Neuronal stem cell (in vitro differentiated cells): Measurements from ENCODE around the gene NELFE.
A peak's percentile ranks its signal among the peaks of the same experiment; 100 is the strongest.

ENCODE experiments used
- DNase-seq: peaks from one replicate; pipeline ENCODE4 v3.0.0-alpha.2; 2013; ENCODE audit warnings: low spot score
- H2AFZ ChIP-seq: one replicate; pipeline ENCODE4 v1.6.1; 2013; ENCODE audit warnings: mild to moderate bottlenecking, low read length, inconsistent platforms
- H2AK5ac ChIP-seq: 2 replicates; pipeline ENCODE4 v1.6.1; 2013; ENCODE audit warnings: low read depth, mild to moderate bottlenecking, inconsistent platforms, low read length, moderate library complexity, mixed read lengths
- H2BK120ac ChIP-seq: 2 replicates; pipeline ENCODE4 v1.6.1; 2013; ENCODE audit warnings: low read depth, mild to moderate bottlenecking, inconsistent platforms, low read length, moderate library complexity, mixed read lengths
- H2BK12ac ChIP-seq: one replicate; pipeline ENCODE4 v1.6.1; 2013; ENCODE audit warnings: low read length, inconsistent platforms
- H2BK15ac ChIP-seq: 2 replicates; pipeline ENCODE4 v1.6.1; 2013; ENCODE audit warnings: mild to moderate bottlenecking, low read length, inconsistent platforms, mixed read lengths
- H2BK5ac ChIP-seq: one replicate; pipeline ENCODE4 v1.6.1; 2013; ENCODE audit warnings: inconsistent platforms, mild to moderate bottlenecking, low read length, moderate library complexity
- H3K14ac ChIP-seq: one replicate; pipeline ENCODE4 v1.6.1; 2013; ENCODE audit warnings: low read length, inconsistent platforms
- H3K18ac ChIP-seq: 2 replicates; pipeline ENCODE4 v1.6.1; 2013; ENCODE audit warnings: low read length, inconsistent platforms
- H3K23ac ChIP-seq: 2 replicates; pipeline ENCODE4 v1.6.1; 2013; ENCODE audit warnings: low read depth, mild to moderate bottlenecking, mixed read lengths, low read length, inconsistent platforms; ENCODE audit not compliant: poor library complexity
- H3K27ac ChIP-seq: replicated peaks from 3 replicates; pipeline ENCODE4 v1.5.1; 2013; ENCODE audit warnings: low read length, inconsistent platforms
- H3K27me3 ChIP-seq, 3 experiments: 2 replicates each; pipeline ENCODE4 v1.6.1; 2013; ENCODE audit warnings: low read length in 3 of 3, mild to moderate bottlenecking in 2 of 3, inconsistent platforms in 1 of 3, low read depth in 1 of 3, mixed read lengths in 1 of 3, moderate library complexity in 1 of 3; ENCODE audit not compliant: control insufficient read depth in 3 of 3, insufficient read depth in 3 of 3
- H3K36me3 ChIP-seq, 2 donors: replicated peaks in 1 of 2; 2 replicates each; pipeline ENCODE4 v1.6.1; 2013; ENCODE audit warnings: low read length in 2 of 2; ENCODE audit not compliant: control insufficient read depth in 2 of 2, insufficient read depth in 2 of 2
- H3K4ac ChIP-seq: 2 replicates; pipeline ENCODE4 v1.6.1; 2013; ENCODE audit warnings: inconsistent platforms, mild to moderate bottlenecking, low read length, moderate library complexity
- H3K4me1 ChIP-seq, 2 donors: 1 replicate in 1 of 2; 2 replicates in 1 of 2; pipeline ENCODE4 v1.6.1; 2013; ENCODE audit warnings: low read length in 2 of 2, low read depth in 1 of 2; ENCODE audit not compliant: control insufficient read depth in 2 of 2, insufficient read depth in 1 of 2
- H3K4me2 ChIP-seq: one replicate; pipeline ENCODE4 v1.6.1; 2013; ENCODE audit warnings: mild to moderate bottlenecking, low read length, inconsistent platforms; ENCODE audit not compliant: insufficient read depth, poor library complexity, severe bottlenecking
- H3K4me3 ChIP-seq, 2 donors: 2 replicates each; pipeline ENCODE4 v1.5.1; 2013; ENCODE audit warnings: low read length in 2 of 2, mild to moderate bottlenecking in 2 of 2, inconsistent platforms in 1 of 2, moderate library complexity in 1 of 2
- H3K79me1 ChIP-seq: one replicate; pipeline ENCODE4 v1.6.1; 2013; ENCODE audit warnings: low read depth, mild to moderate bottlenecking, inconsistent platforms, low read length, moderate library complexity
- H3K9ac ChIP-seq: one replicate; pipeline ENCODE4 v1.6.1; 2013; ENCODE audit warnings: mild to moderate bottlenecking, low read depth, low read length, inconsistent platforms; ENCODE audit not compliant: poor library complexity
- H3K9me3 ChIP-seq, 2 donors: replicated peaks in 1 of 2; 2 replicates each; pipeline versions ENCODE3 to v1.6.1; 2013; ENCODE audit warnings: low read length in 2 of 2, mild to moderate bottlenecking in 2 of 2, inconsistent platforms in 1 of 2, low read depth in 1 of 2, mixed read lengths in 1 of 2, moderate library complexity in 1 of 2; ENCODE audit not compliant: control insufficient read depth in 2 of 2, insufficient read depth in 1 of 2
- H4K8ac ChIP-seq: one replicate; pipeline ENCODE4 v1.6.1; 2013; ENCODE audit warnings: low read depth, mild to moderate bottlenecking, inconsistent platforms, low read length, moderate library complexity
- H4K91ac ChIP-seq: one replicate; pipeline ENCODE4 v1.6.1; 2013; ENCODE audit warnings: low read length, low read depth, mild to moderate bottlenecking, inconsistent platforms; ENCODE audit not compliant: poor library complexity
- WGBS, 2 donors: extraction: QIAGEN DNeasy Blood & Tissue Kit; methylation state at CpG; one replicate each; pipeline ENCODE4 v1.1.7; 2013; ENCODE audit warnings: missing lambda C conversion rate in 2 of 2, mixed read lengths in 1 of 2; ENCODE audit not compliant: insufficient read length in 2 of 2, insufficient replicate concordance in 1 of 2; ENCODE audit errors: extremely low coverage in 2 of 2; 5-methylcytosine and 5-hydroxymethylcytosine counted together

NELFE gene

DNA sequence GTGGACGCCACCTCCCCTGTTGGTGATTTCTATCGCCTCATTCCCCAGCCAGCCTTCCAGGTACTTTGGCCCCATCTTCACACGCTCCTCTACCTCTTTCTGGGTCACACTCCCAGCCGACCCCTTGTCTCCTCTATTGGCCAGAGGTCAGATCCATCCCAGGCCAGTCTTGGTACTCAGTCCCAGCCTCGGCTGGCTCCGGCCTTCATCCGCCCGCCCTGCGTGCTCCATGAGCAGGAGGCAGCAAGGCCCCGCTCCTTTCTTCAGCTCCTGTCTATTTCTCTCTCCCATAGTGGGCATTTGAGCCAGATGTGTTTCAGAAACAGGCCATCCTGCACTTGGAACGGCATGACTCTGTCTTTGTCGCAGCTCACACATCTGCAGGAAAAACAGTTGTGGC is 2.8 kb upstream of the NELFE start:
- no peak overlapping the region for H4K8ac ChIP-seq
- no peak overlapping the region for H3K4me2 ChIP-seq
- H3K4me3 ChIP-seq: no peak overlapping the region
- H3K23ac ChIP-seq: no peak overlapping the region
- H3K4me1 ChIP-seq: peaks cover 9 to 12% of the 10 kb centered on the region in 2 donors
- H2AK5ac ChIP-seq: no peak overlapping the region
- no peak overlapping the region for H2BK5ac ChIP-seq
- no peak overlapping the region for H3K14ac ChIP-seq
- no CpG with 5 or more reads among the region's 12 CpGs for WGBS, 2 donors
- H3K27ac ChIP-seq: no peak overlapping the region
- H4K91ac ChIP-seq: no peak overlapping the region
- no peak overlapping the region for H3K4ac ChIP-seq
- H3K79me1 ChIP-seq: peaks cover 9% of the 10 kb centered on the region
- no peak overlapping the region for H3K18ac ChIP-seq
- no peak overlapping the region for H2AFZ ChIP-seq
- H3K9me3 ChIP-seq: no peaks in the 10 kb centered on the region
- DNase-seq: no peak
- peaks cover 45 to 72% of the 10 kb centered on the region in 2 donors for H3K36me3 ChIP-seq
- no peak overlapping the region for H2BK15ac ChIP-seq
- H3K9ac ChIP-seq: no peak overlapping the region
- no peak overlapping the region for H2BK12ac ChIP-seq
- H2BK120ac ChIP-seq: no peak overlapping the region
- no peaks in the 10 kb centered on the region for H3K27me3 ChIP-seq

DNA sequence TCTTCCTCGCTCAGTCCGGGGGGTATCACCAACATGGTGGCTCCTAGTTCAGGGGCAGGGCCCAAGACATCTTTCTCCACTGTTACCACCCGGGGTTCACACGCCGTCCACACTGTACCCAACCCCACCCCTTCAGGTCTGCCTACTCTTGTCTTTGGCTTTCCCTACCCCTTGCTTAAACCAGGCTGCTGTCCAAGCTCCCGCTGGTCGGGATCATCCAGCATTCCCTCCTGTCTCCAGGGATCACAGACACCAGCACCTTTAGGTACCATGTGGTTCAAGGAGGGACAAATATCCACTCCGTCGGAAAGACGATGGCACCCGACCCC is 395 bp downstream of the NELFE start:
- Histone ChIP-seq H3K4me2 (peak overlapping the region; percentile 74), H3K4me1 (peaks cover 9 to 12% of the 10 kb centered on the region in 2 donors), H4K8ac (no peak overlapping the region), H2BK5ac (no peak overlapping the region), H3K79me1 (peaks cover 9% of the 10 kb centered on the region), H3K36me3 (peaks cover 44 to 72% of the 10 kb centered on the region in 2 donors), H3K14ac (peak overlapping the region; percentile 22), H2BK12ac (no peak overlapping the region), H3K4ac (no peak overlapping the region), H3K9me3 (no peaks in the 10 kb centered on the region), H3K18ac (peak overlapping the region; percentile 76), H2AFZ (peak overlapping the region; percentile 86), H2AK5ac (no peak overlapping the region), H3K27me3 (no peaks in the 10 kb centered on the region), H3K4me3 (peak overlapping the region; percentile 79 to 83), H3K27ac (no peak overlapping the region), H4K91ac (no peak overlapping the region), H2BK120ac (no peak overlapping the region), H3K9ac (peak overlapping the region; percentile 89), H3K23ac (peak overlapping the region; percentile 94), H2BK15ac (no peak overlapping the region)
- no CpG with 5 or more reads among the region's 11 CpGs for WGBS, 2 donors
- no peak for DNase-seq

DNA sequence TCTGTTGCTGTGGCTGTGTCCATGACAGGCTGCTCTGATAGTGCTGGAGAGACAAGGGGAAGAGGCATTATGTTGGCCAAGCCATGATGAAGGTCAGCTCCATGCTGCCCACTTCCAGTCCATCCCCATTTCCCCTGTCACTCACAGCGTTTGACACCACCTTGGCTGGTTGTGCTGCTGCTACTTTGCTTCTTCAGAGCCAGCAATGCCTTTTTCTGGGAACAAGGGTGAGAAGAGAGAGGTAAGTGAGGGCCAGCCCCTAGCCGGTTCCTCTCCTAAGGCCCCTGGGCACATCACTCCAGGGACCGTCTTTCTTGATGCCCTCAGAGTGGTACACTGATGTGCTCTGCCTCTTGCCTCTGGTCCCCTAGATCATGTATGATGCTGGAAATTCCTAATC is 2.0 kb downstream of the NELFE start:
- peaks cover 9 to 12% of the 10 kb centered on the region in 2 donors for H3K4me1 ChIP-seq
- DNase-seq: no peak
- H3K18ac ChIP-seq: no peak overlapping the region
- H2AFZ ChIP-seq: no peak overlapping the region
- no peak overlapping the region for H3K27ac ChIP-seq
- H3K14ac ChIP-seq: no peak overlapping the region
- peaks cover 9% of the 10 kb centered on the region for H3K79me1 ChIP-seq
- no peak overlapping the region for H2BK12ac ChIP-seq
- H3K36me3 ChIP-seq: peaks cover 43 to 72% of the 10 kb centered on the region in 2 donors
- H4K8ac ChIP-seq: no peak overlapping the region
- no peak overlapping the region for H3K9ac ChIP-seq
- no CpG with 5 or more reads among the region's 3 CpGs for WGBS, 2 donors
- no peak overlapping the region for H2BK120ac ChIP-seq
- H3K9me3 ChIP-seq: no peaks in the 10 kb centered on the region
- H2BK15ac ChIP-seq: no peak overlapping the region
- no peak overlapping the region for H3K4ac ChIP-seq
- H4K91ac ChIP-seq: no peak overlapping the region
- H3K4me3 ChIP-seq: peak overlapping the region in 1 of 2 donors; percentile 23
- H2BK5ac ChIP-seq: no peak overlapping the region
- H3K23ac ChIP-seq: no peak overlapping the region
- H3K27me3 ChIP-seq: no peaks in the 10 kb centered on the region
- H2AK5ac ChIP-seq: no peak overlapping the region
- no peak overlapping the region for H3K4me2 ChIP-seq

DNA sequence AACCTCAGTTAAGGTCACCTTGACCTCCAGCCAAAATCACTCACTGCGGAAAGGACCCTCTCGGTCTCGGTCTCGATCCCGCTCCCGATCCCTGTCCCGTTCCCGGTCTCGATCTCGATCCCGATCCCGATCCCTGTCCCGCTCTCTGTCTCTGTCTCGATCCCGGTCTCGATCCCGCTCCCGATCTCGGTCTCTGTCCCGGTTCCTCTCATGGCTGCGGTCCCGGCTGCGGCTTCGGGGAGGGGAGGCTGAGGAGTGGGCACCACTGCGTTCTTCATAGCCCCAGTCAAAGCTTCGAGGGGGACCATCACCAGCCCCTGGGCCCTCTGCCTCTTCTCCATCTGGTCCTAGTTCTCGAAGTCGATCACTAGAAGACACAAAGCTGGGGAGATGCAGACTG is 4.3 kb downstream of the NELFE start:
- Histone ChIP-seq H3K27ac (no peak overlapping the region), H3K36me3 (peaks cover 43 to 72% of the 10 kb centered on the region in 2 donors), H3K9ac (no peak overlapping the region), H2BK12ac (no peak overlapping the region), H3K9me3 (no peaks in the 10 kb centered on the region), H3K18ac (no peak overlapping the region), H2BK120ac (no peak overlapping the region), H2AK5ac (no peak overlapping the region), H3K4ac (no peak overlapping the region), H2BK15ac (no peak overlapping the region), H2AFZ (no peak overlapping the region), H3K27me3 (no peaks in the 10 kb centered on the region), H3K4me3 (no peak overlapping the region), H2BK5ac (no peak overlapping the region), H4K8ac (no peak overlapping the region), H3K23ac (no peak overlapping the region), H3K14ac (no peak overlapping the region), H3K79me1 (peaks cover 8% of the 10 kb centered on the region), H4K91ac (no peak overlapping the region), H3K4me2 (no peak overlapping the region), H3K4me1 (peaks cover 9 to 10% of the 10 kb centered on the region in 2 donors)
- DNase-seq: no peak
- WGBS, 2 donors: no CpG with 5 or more reads among the region's 28 CpGs
